Sigmoid colon (tissue), 7 donors: ENCODE measurements around the gene WDR91. TPM values are rescaled to one million over a fixed set of nuclear protein-coding genes. Genes with fewer than 3 reads are reported as not detected.

Experiments used
- DNase-seq: peaks from one replicate; pipeline ENCODE4 v3.0.0-alpha.2; 2019
- H3K27ac ChIP-seq, 4 donors: fragments of 200-600 bp; sonication (generic); one replicate each; pipeline ENCODE4 v1.5.1; 2016 to 2019; ENCODE audit warnings: mild to moderate bottlenecking in 1 of 4
- H3K27me3 ChIP-seq, 3 donors: fragments of 200-600 bp; sonication (generic); one replicate each; pipeline ENCODE4 v1.5.1; 2019; ENCODE audit warnings: mild to moderate bottlenecking in 1 of 3
- H3K36me3 ChIP-seq, 4 donors: fragments of 200-600 bp; sonication (generic); one replicate each; pipeline ENCODE4 v1.5.1; 2016 to 2019
- H3K4me1 ChIP-seq, 4 donors: fragments of 200-600 bp; sonication (generic); one replicate each; pipeline ENCODE4 v1.5.1; 2017 to 2019
- H3K4me3 ChIP-seq, 4 donors: fragments of 200-600 bp; sonication (generic); one replicate each; pipeline ENCODE4 v1.5.1; 2017 to 2019; ENCODE audit warnings: mild to moderate bottlenecking in 2 of 4, moderate library complexity in 1 of 4
- H3K9me3 ChIP-seq, 4 donors: fragments of 200-600 bp in 3 of 4; sonication (generic) in 3 of 4; one replicate each; pipeline versions ENCODE4 v1.5.1 to v1.6.1; 2013 to 2019
- EP300 ChIP-seq, 4 donors: sonication (generic); formaldehyde crosslinking; IDR thresholded peaks; one replicate each; pipeline ENCODE4 v1.6.1; 2017; ENCODE audit warnings: antibody characterized with exemption in 4 of 4
- POLR2A ChIP-seq, 2 donors: fragments of 450-650 bp; IDR thresholded peaks; one replicate each; pipeline ENCODE4 v1.6.1; 2016; ENCODE audit warnings: antibody characterized with exemption in 2 of 2, mild to moderate bottlenecking in 2 of 2, moderate library complexity in 2 of 2
- POLR2AphosphoS5 ChIP-seq, 4 donors: sonication (generic); formaldehyde crosslinking; IDR thresholded peaks; one replicate each; pipeline ENCODE4 v1.6.1; 2017; ENCODE audit warnings: antibody characterized with exemption in 4 of 4
- WGBS, 2 donors: extraction: QIAGEN DNeasy Blood & Tissue Kit; methylation state at CpG; one replicate each; pipeline ENCODE4 v1.1.7; 2013; 5-methylcytosine and 5-hydroxymethylcytosine counted together
- intact Hi-C: fragments of 100-400 bp; cut with DNase I; formaldehyde crosslinking; loops from one replicate; pipeline ENCODE4 v1.15.1; 2023
- polyA plus RNA-seq, 3 donors: library from polyadenylated mRNA; stranded (reverse); fragments of 200-250 nt; gene quantifications; one replicate each; pipeline ENCODE4 v1.2.3, GENCODE V29; 2013
- total RNA-seq, 4 donors: library from RNA; depleted of rRNA; stranded (reverse); fragments of >200 nt; gene quantifications; one replicate each; pipeline ENCODE4 v1.1.0, GENCODE V29; 2016
- TF ChIP-seq, protein P1 (sequence below), 4 experiments: fragments of 450-650 bp in 3 of 4; fragments of 200-600 bp in 1 of 4; IDR thresholded peaks; one replicate each; pipeline ENCODE4 v1.5.1; 2016 to 2019; ENCODE audit warnings: antibody characterized with exemption in 4 of 4, mild to moderate bottlenecking in 3 of 4, moderate library complexity in 2 of 4
- donor health status: healthy with polysubstance abuse.
- donor health status: Bipolar disorder and iron deficiency.
- donor health status: healthy.

Gene WDR91
- total and polyA plus RNA-seq, 7 donors, result 2.1 to 14.1 (median 11.0) TPM

DNA sequence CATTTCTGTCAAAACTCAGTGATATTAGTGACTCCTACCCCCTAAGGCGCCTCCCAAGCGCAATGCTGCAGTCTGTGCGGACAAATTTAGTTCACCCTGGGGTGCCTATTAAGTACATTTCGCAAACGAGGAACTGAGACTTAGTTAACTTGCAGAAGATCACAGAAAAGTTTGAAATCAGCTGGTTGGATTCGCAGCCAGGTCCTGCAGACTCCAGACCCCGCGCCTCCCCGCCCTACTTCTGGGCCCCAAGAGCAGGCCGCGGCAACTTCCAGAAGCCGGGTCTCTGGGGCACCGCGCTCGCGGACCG, 41.4 kb downstream of the WDR91 start:
- peaks cover 7 to 35% (median 19%) of the 10 kb centered on the region in 4 donors for H3K36me3 ChIP-seq
- DNase-seq, result no peak
- H3K27ac ChIP-seq, result peak overlapping the region; percentile 94 to 99 (median 96)
- H3K27me3 ChIP-seq, result no peaks in the 10 kb centered on the region
- WGBS, 2 donors, result 1 to 3% methylated on average over 17 of the region's 17 CpGs
- H3K4me3 ChIP-seq, result peak overlapping the region; percentile 61 to 92 (median 74)
- intact Hi-C loops, result loop anchor here (1.0 to 10.0 kb wide), 4 partner anchors 22 to 480 kb away; partner anchors contain the start of genes CALD1 and TMEM140
- H3K4me1 ChIP-seq, result peaks cover 0 to 46% (median 38%) of the 10 kb centered on the region in 4 donors
- H3K9me3 ChIP-seq, result no peaks in the 10 kb centered on the region
- no peak for TF ChIP-seq POLR2AphosphoS5 (IDR thresholded peaks at IDR 0.05)
- TF ChIP-seq, protein P1, sequence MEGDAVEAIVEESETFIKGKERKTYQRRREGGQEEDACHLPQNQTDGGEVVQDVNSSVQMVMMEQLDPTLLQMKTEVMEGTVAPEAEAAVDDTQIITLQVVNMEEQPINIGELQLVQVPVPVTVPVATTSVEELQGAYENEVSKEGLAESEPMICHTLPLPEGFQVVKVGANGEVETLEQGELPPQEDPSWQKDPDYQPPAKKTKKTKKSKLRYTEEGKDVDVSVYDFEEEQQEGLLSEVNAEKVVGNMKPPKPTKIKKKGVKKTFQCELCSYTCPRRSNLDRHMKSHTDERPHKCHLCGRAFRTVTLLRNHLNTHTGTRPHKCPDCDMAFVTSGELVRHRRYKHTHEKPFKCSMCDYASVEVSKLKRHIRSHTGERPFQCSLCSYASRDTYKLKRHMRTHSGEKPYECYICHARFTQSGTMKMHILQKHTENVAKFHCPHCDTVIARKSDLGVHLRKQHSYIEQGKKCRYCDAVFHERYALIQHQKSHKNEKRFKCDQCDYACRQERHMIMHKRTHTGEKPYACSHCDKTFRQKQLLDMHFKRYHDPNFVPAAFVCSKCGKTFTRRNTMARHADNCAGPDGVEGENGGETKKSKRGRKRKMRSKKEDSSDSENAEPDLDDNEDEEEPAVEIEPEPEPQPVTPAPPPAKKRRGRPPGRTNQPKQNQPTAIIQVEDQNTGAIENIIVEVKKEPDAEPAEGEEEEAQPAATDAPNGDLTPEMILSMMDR (IDR thresholded peaks at IDR 0.05), result no peak
- no peak for TF ChIP-seq EP300 (IDR thresholded peaks at IDR 0.05)
- TF ChIP-seq POLR2A (IDR thresholded peaks at IDR 0.05), result no peak

DNA sequence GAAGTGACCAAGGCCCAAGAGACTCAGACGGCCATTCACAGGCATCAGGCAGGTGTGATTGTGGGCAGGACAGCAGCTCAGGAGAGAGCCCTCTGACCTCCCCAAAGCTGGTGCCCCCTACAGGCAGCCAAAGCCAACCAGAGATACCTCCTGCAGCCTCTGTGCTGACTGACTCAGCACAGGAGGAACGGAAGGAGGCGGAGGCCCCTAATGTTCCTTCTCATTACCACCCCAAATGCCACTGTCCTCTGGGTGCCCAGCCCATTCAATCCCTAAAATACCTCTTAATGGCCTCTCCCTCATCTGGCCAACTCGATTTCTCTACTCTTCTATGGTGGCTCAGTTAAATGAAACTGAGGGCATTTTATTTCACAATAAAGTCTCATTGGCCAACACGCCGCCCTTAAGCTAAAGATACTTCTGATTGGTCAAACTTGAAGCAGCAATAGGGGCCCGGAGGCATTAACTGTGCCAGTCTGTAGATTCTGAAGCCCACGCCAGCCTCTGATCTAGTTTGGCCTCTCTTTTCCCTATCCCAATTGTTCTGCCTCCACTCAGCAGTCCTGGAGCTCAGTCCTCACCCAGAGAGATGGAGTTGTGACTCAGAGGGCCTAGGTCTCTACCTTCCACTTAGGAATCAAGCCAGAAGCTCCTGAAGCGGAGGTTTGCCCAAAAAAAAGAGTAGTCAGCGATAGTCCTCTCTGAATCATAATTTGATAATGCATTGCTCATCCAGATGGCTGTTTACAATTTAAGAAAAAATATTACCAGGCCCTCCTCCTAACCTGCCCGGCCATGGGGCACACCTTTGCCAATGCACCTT, 42.0 kb downstream of the WDR91 start:
- peak overlapping the region; percentile 94 to 99 (median 96) for H3K27ac ChIP-seq
- peak overlapping the region; percentile 61 to 92 (median 74) for H3K4me3 ChIP-seq
- H3K27me3 ChIP-seq, result no peaks in the 10 kb centered on the region
- peaks cover 7 to 40% (median 22%) of the 10 kb centered on the region in 4 donors for H3K36me3 ChIP-seq
- intact Hi-C loops, result loop anchor here (10.0 kb wide), 1 partner anchor 395 kb away; the partner anchor contains the start of gene CALD1
- 54 to 55% methylated on average over 11 of the region's 11 CpGs for WGBS, 2 donors
- H3K4me1 ChIP-seq, result peaks cover 0 to 46% (median 38%) of the 10 kb centered on the region in 4 donors
- TF ChIP-seq, protein P1 (IDR thresholded peaks at IDR 0.05), result peak in 1 of 4 experiments; percentile 9
- TF ChIP-seq POLR2A (IDR thresholded peaks at IDR 0.05) (no peak), EP300 (IDR thresholded peaks at IDR 0.05) (no peak), POLR2AphosphoS5 (IDR thresholded peaks at IDR 0.05) (no peak)
- DNase-seq, result no peak
- H3K9me3 ChIP-seq, result no peaks in the 10 kb centered on the region

DNA sequence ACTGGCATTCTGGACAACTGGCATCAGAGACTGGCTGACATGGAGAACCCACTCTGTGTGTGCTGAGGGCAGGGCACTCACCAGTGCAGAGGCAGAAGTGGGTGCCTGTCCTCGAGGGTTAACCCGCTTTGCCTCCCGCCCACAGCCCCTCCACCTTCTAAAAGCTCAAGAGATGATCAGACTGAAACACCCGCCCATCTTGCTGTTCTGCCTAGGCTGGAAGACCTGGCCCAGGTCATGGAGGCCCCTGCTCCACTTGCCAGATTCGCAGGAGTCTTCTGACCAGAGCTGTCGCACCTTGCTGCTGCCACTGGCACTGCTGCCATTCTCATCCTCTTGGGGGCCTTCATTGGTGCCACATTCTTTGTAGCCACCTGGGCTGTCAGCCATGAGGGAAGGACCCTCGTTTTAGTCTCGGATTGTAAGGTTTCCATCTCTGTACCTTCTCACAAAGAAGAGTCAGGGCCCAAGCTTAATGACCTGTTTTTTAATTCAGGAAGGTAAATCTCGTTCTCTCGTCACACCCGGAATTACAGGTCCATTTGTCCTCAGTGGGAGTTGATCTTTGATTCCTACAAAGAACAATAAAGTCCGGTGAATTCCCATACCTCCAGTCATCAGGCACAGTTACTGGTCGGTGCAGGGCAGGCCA, 42.7 kb downstream of the WDR91 start:
- H3K27me3 ChIP-seq, result no peaks in the 10 kb centered on the region
- peaks cover 7 to 48% (median 22%) of the 10 kb centered on the region in 4 donors for H3K36me3 ChIP-seq
- intact Hi-C loops, result loop anchor here (10.0 kb wide), 1 partner anchor 394 kb away; the partner anchor contains the start of gene CALD1
- WGBS, 2 donors, result 88 to 89% methylated on average over 13 of the region's 13 CpGs
- H3K27ac ChIP-seq, result peak overlapping the region; percentile 14 to 97 (median 94)
- no peaks in the 10 kb centered on the region for H3K9me3 ChIP-seq
- peaks cover 0 to 46% (median 38%) of the 10 kb centered on the region in 4 donors for H3K4me1 ChIP-seq
- no peak for TF ChIP-seq EP300 (IDR thresholded peaks at IDR 0.05)
- no peak for TF ChIP-seq POLR2A (IDR thresholded peaks at IDR 0.05)
- TF ChIP-seq POLR2AphosphoS5 (IDR thresholded peaks at IDR 0.05), result no peak
- TF ChIP-seq, protein P1 (IDR thresholded peaks at IDR 0.05), result no peak
- no peak overlapping the region for H3K4me3 ChIP-seq
- no peak for DNase-seq

DNA sequence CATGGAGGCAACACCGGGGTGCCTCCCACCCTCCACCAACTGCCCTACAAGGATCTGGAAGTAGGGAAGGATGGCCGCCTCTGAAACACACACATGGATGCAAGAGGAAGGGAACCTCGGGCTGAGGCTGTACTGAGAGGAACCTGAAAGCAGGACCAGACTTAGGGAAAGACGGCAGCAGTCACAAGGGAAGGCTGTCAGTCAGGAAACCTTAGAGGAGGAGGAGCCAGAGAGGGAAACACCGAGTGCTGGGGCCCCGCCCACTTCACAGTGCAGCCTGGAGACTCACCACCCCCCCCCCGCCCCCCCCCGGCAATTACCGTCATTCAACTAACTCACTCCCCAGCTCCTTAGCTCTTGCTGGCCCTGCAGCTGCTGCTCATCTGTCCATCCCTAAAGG, 43.3 kb downstream of the WDR91 start:
- Histone ChIP-seq H3K27ac (peak overlapping the region; percentile 14 to 97 (median 94)), H3K4me3 (no peak overlapping the region), H3K9me3 (no peaks in the 10 kb centered on the region), H3K27me3 (no peaks in the 10 kb centered on the region), H3K4me1 (peaks cover 0 to 46% (median 38%) of the 10 kb centered on the region in 4 donors), H3K36me3 (peaks cover 7 to 50% (median 22%) of the 10 kb centered on the region in 4 donors)
- no peak for DNase-seq
- 60 to 68% methylated on average over 8 to 9 of the region's 9 CpGs for WGBS, 2 donors
- intact Hi-C loops, result loop anchor here (10.0 kb wide), 1 partner anchor 393 kb away; the partner anchor contains the start of gene CALD1
- TF ChIP-seq EP300 (IDR thresholded peaks at IDR 0.05) (no peak), POLR2A (IDR thresholded peaks at IDR 0.05) (no peak), POLR2AphosphoS5 (IDR thresholded peaks at IDR 0.05) (no peak)
- TF ChIP-seq, protein P1 (IDR thresholded peaks at IDR 0.05), result no peak
